ENCODE measurements around the gene TRPT1. TPM values are rescaled to one million over a fixed set of nuclear protein-coding genes. Genes with fewer than 3 reads are reported as not detected.
A peak's percentile ranks its signal among the peaks of the same experiment; 100 is the strongest.

The TRPT1 gene
- total RNA-seq, 4 donors from 2014 or later = 80.9 to 231 (median 139) TPM

DNA sequence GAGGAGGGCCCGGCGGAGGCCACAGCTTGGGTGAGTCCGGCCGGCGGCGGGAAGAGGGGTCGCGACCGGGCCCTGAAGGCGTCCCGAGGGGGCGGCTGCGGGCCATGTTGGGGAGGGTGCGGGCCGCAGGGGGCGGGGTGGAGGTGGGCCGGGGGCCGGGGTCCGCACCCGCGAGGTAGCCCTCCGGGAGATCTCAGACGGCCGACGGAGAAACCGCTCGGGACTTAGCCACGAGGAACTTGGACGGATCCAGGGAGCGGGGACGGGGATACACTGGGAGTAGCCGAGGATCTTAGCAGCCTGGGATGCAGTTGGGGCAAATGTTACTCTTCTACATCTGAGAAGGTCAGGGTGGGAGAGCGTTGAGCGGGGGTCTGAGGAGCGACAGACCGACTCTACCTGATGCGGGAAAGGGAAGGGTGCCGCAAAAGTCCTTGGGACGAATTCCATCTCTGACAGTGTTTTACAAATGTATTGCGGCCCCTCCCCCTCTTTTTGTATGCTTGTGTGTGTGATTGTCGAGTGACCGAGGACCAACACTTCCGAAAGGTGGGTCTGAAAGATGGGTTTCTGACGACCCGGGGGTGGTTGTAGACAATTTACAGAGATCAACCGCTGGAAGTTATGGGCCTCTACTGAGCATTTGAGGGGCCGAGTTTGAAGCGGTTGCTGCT lies 39.4 kb downstream of the TRPT1 start:
- Histone ChIP-seq H3K36me3 (no peaks in the 10 kb centered on the region), H3K9me3 (no peaks in the 10 kb centered on the region), H3K4me1 (peaks cover 32 to 38% of the 10 kb centered on the region in 2 donors), H3K27ac (no peak overlapping the region), H3K27me3 (no peaks in the 10 kb centered on the region), H3K4me3 (no peak overlapping the region)
- intact Hi-C loops (cut with DNase I; ENCODE audit: low total_unique reads) = loop anchor here (2.0 to 10.0 kb wide), 3 partner anchors 40 to 512 kb away; partner anchors contain the start of genes ATL3, NUDT22 and TRPT1
- ATAC-seq = no peak
- no peak for DNase-seq
- in situ Hi-C loops (cut with MboI; ENCODE audit: low sequenced_read_pairs in 4 of 4) = no loop called here
- TF ChIP-seq, protein P1, sequence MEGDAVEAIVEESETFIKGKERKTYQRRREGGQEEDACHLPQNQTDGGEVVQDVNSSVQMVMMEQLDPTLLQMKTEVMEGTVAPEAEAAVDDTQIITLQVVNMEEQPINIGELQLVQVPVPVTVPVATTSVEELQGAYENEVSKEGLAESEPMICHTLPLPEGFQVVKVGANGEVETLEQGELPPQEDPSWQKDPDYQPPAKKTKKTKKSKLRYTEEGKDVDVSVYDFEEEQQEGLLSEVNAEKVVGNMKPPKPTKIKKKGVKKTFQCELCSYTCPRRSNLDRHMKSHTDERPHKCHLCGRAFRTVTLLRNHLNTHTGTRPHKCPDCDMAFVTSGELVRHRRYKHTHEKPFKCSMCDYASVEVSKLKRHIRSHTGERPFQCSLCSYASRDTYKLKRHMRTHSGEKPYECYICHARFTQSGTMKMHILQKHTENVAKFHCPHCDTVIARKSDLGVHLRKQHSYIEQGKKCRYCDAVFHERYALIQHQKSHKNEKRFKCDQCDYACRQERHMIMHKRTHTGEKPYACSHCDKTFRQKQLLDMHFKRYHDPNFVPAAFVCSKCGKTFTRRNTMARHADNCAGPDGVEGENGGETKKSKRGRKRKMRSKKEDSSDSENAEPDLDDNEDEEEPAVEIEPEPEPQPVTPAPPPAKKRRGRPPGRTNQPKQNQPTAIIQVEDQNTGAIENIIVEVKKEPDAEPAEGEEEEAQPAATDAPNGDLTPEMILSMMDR (IDR thresholded peaks at IDR 0.05 in 4 of 5, conservative IDR thresholded peaks at IDR 0.05 in 1 of 5) = no peak
- no peak for TF ChIP-seq POLR2A (IDR thresholded peaks at IDR 0.05)

DNA sequence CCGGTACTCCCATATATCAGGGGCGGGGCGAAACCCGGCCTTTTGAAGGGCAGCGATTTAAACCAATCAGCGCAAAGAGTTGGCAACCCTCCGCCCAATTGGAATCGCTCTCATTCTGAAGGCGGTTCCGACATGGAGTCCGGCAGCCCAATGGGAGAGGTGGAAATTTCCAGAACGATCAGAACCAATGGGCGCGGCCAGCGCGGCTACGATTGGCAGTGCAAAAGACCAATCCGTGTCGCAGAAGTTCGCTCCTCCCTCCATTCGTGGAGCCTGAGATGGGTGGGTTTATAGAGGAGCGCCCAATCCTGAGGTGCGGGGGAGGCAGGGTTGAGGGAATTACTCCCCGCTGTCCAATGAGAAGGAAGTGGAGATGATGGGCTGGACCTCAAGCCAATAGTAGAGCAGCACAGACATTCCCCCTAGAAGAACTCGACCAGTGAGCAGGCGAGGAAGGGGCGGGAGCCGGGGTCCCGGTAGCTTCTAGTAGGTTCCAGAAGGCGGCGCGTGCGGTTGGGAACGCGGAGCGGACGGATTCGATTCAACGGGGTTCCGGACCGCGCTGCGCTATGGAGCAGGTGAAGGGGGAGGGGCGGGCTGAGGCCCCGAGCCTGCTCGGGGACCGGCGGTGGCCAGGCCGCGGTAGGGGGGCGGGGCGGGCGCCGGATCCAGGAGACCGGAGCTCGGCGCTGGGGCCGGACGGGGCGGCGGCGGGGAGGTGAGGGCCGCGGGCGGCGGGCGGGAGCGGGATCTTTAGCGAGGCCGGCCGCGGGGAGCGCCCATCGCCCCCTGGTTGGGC lies 40.1 kb downstream of the TRPT1 start, which contains the start of gene STIP1:
Gene STIP1, plus strand, starts transcription at position 479 of the 799 bp plus-strand sequence. Its CDS starts 91 bp downstream, at position 570.
- intact Hi-C loops (cut with DNase I; ENCODE audit: low total_unique reads) = loop anchor here (2.0 to 10.0 kb wide), 3 partner anchors 41 to 511 kb away; partner anchors contain the start of genes ATL3, NUDT22 and TRPT1
- no peaks in the 10 kb centered on the region for H3K27me3 ChIP-seq
- H3K9me3 ChIP-seq = no peaks in the 10 kb centered on the region
- TF ChIP-seq POLR2A (IDR thresholded peaks at IDR 0.05) = peak in 1 of 2 donors; percentile 19
- TF ChIP-seq, protein P1 (IDR thresholded peaks at IDR 0.05 in 4 of 5, conservative IDR thresholded peaks at IDR 0.05 in 1 of 5) = peak in 1 of 5 experiments; percentile 10
- in situ Hi-C loops (cut with MboI; ENCODE audit: low sequenced_read_pairs in 4 of 4) = no loop called here
- peak; percentile 84 to 85 for ATAC-seq
- DNase-seq = peak; percentile 100
- peak within 1 kb of the TSS; percentile 95 to 99 (median 98) for H3K27ac ChIP-seq
- no peaks in the 10 kb centered on the region for H3K36me3 ChIP-seq
- H3K4me1 ChIP-seq = peaks cover 38 to 45% of the 10 kb centered on the region in 2 donors
- H3K4me3 ChIP-seq = peak within 1 kb of the TSS; percentile 68 to 85 (median 77)

DNA sequence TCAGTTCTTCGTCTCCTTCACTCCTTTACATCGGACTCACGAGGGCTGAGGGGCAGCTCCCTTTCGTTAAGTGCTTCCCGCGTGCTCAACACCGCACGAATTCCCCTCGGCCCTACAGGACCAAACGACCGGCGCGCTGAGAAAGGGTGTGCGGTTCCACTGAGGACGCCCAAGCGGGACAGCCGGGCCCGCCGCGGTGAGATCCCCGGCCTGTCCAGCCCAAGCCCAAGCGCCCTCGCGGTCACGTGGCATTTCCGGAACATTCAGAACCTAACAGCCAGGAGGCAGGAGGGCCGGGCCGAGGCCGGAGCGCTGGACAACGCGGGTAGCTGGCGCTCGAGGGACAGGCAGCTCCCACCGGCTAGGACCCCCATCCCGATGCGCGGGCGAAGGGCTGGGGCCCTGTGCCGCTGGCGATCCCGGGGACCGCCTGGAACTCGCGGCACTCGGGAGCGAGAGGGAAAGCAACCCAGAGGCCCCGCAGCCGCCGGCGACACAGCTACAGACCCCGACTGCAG lies 40.8 kb downstream of the TRPT1 start:
- ATAC-seq = peak; percentile 42 to 45
- intact Hi-C loops (cut with DNase I; ENCODE audit: low total_unique reads) = loop anchor here (5.0 to 10.0 kb wide), 2 partner anchors 87 to 510 kb away; partner anchors contain the start of gene ATL3
- in situ Hi-C loops (cut with MboI; ENCODE audit: low sequenced_read_pairs in 4 of 4) = no loop called here

DNA sequence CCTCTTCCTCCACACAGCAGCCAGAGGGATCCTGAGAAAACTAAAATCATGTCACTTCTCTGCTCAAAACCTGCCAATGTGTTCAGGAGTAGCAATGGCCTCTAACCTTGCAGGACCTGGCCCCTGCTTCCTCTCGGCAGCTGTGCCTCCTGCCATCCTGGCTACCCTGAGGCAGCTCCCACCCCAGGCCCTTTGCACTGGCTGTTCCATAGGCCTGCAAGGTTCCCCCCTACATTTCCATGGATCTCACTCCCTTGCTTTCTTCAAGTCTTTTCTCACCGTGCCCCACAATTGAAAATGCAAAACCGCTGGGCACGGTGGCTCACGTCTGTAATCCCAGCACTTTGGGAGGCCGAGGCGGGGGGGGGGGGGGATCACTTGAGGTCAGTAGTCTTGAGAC lies 42.1 kb downstream of the TRPT1 start:
- no peak for DNase-seq
- intact Hi-C loops (cut with DNase I; ENCODE audit: low total_unique reads) (loop anchor here (10.0 kb wide), 1 partner anchor 509 kb away; the partner anchor contains the start of gene ATL3), in situ Hi-C loops (cut with MboI; ENCODE audit: low sequenced_read_pairs in 4 of 4) (no loop called here)
- no peaks in the 10 kb centered on the region for H3K9me3 ChIP-seq
- no peaks in the 10 kb centered on the region for H3K36me3 ChIP-seq
- no peaks in the 10 kb centered on the region for H3K27me3 ChIP-seq
- peak overlapping the region; percentile 95 to 99 (median 98) for H3K27ac ChIP-seq
- ATAC-seq = no peak
- no peak for TF ChIP-seq POLR2A (IDR thresholded peaks at IDR 0.05)
- TF ChIP-seq, protein P1 (IDR thresholded peaks at IDR 0.05 in 4 of 5, conservative IDR thresholded peaks at IDR 0.05 in 1 of 5) = no peak
- no peak overlapping the region for H3K4me3 ChIP-seq
- H3K4me1 ChIP-seq = peaks cover 47 to 60% of the 10 kb centered on the region in 2 donors

More for the DNA sequence above, 40.8 kb downstream of the TRPT1 start:
- Histone ChIP-seq H3K36me3 (no peaks in the 10 kb centered on the region), H3K27ac (peak overlapping the region; percentile 95 to 99 (median 98)), H3K9me3 (no peaks in the 10 kb centered on the region), H3K4me3 (peak overlapping the region; percentile 68 to 85 (median 77)), H3K27me3 (no peaks in the 10 kb centered on the region), H3K4me1 (peaks cover 44 to 52% of the 10 kb centered on the region in 2 donors)
- DNase-seq = peak; percentile 80 to 87
- TF ChIP-seq, protein P1 (IDR thresholded peaks at IDR 0.05 in 4 of 5, conservative IDR thresholded peaks at IDR 0.05 in 1 of 5) = peak; percentile 50 to 76 (median 67)
- peak; percentile 99 to 100 for TF ChIP-seq POLR2A (IDR thresholded peaks at IDR 0.05)

Data from gastrocnemius medialis (tissue), 4 donors.